WERI-Rb-1 (cell line): ENCODE data around the gene NPIPB2.
"Not testable (repeated sequence)": the region's sequence is repeated elsewhere in the genome, so short reads cannot be mapped to it uniquely, and the experiment has no call there.

Source experiments
- DNase-seq: peaks from one replicate; pipeline ENCODE4 v3.0.0-alpha.2; 2020
- H3K27ac ChIP-seq: fragments of 250-450 bp; sonication (Bioruptor Pico); 2 replicates; pipeline ENCODE4 v1.5.1; 2020; ENCODE audit warnings: mild to moderate bottlenecking, moderate library complexity
- H3K27me3 ChIP-seq: fragments of 250-450 bp; sonication (Bioruptor Pico); 2 replicates; pipeline ENCODE4 v1.5.1; 2021; ENCODE audit warnings: mild to moderate bottlenecking, low read depth, moderate library complexity; ENCODE audit not compliant: insufficient read depth, severe bottlenecking
- H3K36me3 ChIP-seq: fragments of 250-450 bp; sonication (Bioruptor Pico); 2 replicates; pipeline ENCODE4 v1.5.1; 2020; ENCODE audit warnings: mild to moderate bottlenecking, moderate library complexity
- H3K4me3 ChIP-seq: 2 replicates; pipeline ENCODE4 v1.5.1; 2011; ENCODE audit warnings: low read depth, mild to moderate bottlenecking, control low read depth, low read length
- H3K9me3 ChIP-seq: fragments of 250-450 bp; sonication (Bioruptor Pico); 2 replicates; pipeline ENCODE4 v1.5.1; 2021; ENCODE audit warnings: mild to moderate bottlenecking, moderate library complexity; ENCODE audit not compliant: severe bottlenecking
- TF ChIP-seq, protein P1 (sequence below): IDR thresholded peaks from 2 replicates; pipeline ENCODE4 v1.5.1; 2011; ENCODE audit warnings: low read depth, mild to moderate bottlenecking, control low read depth, inconsistent platforms, low read length

The NPIPB2 gene

DNA sequence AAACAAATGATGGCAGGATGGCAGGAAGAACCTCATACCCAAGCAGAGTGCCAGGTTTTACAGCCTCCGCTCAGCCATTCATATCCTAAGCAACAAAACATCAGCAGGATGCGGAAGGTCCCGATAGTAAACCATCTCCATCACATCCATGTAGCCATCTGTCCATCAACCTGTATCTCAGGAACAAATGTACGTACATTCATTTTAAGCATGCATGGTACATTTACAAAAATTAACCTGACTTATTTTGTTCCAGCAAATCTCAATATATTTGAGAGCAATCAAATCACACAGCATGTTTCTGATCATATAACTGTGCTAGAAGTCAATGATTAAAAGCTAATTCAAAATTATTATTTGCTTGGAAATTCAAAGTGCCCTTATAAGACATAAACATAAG, at the start of gene NPIPB2:
TSS of gene NPIPB2 (minus strand) at position 101 of the 400 bp plus-strand sequence. CDS start at position 101, 0 bp downstream.
- not testable (repeated sequence) for DNase-seq, H3K27me3 ChIP-seq, H3K27ac ChIP-seq, H3K36me3 ChIP-seq, H3K9me3 ChIP-seq, H3K4me3 ChIP-seq

DNA sequence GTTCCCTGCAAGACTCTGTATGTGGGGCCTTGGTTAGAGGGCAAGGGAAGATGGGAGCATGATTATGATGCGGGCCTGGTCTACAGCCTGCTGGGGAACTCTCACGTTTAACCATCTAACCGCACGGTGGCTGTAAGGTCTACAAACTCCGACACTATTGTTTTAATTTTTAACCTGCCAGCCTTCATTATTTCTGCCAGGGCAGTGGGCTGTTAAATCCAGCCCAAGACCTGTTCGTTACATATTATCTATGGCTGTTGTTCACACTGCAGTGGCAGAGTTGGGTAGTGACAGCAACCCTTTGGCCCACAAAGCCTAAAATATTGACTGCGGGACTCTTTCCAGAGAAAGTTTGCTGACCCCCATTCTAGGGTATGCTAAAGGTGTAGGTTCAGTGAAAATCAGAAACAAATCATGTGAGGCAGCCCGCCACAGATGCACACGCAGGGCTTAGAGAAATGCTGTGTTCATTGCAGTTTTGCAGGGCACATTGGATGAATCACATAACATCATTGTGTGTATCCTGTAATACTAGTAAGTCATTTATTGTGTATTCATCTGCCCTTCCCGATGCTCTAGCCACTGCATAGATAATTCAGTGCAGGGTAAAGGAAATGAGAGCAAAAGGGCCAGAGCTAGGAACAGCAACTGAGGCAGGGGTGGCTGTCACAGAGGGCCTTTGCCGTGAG, 49.0 kb upstream of the NPIPB2 start:
- H3K27ac ChIP-seq = no peak overlapping the region
- H3K36me3 ChIP-seq = no peaks in the 10 kb centered on the region
- no peak overlapping the region for H3K4me3 ChIP-seq
- TF ChIP-seq, protein P1, sequence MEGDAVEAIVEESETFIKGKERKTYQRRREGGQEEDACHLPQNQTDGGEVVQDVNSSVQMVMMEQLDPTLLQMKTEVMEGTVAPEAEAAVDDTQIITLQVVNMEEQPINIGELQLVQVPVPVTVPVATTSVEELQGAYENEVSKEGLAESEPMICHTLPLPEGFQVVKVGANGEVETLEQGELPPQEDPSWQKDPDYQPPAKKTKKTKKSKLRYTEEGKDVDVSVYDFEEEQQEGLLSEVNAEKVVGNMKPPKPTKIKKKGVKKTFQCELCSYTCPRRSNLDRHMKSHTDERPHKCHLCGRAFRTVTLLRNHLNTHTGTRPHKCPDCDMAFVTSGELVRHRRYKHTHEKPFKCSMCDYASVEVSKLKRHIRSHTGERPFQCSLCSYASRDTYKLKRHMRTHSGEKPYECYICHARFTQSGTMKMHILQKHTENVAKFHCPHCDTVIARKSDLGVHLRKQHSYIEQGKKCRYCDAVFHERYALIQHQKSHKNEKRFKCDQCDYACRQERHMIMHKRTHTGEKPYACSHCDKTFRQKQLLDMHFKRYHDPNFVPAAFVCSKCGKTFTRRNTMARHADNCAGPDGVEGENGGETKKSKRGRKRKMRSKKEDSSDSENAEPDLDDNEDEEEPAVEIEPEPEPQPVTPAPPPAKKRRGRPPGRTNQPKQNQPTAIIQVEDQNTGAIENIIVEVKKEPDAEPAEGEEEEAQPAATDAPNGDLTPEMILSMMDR = no peak
- H3K27me3 ChIP-seq = no peaks in the 10 kb centered on the region
- no peak for DNase-seq
- no peaks in the 10 kb centered on the region for H3K9me3 ChIP-seq

DNA sequence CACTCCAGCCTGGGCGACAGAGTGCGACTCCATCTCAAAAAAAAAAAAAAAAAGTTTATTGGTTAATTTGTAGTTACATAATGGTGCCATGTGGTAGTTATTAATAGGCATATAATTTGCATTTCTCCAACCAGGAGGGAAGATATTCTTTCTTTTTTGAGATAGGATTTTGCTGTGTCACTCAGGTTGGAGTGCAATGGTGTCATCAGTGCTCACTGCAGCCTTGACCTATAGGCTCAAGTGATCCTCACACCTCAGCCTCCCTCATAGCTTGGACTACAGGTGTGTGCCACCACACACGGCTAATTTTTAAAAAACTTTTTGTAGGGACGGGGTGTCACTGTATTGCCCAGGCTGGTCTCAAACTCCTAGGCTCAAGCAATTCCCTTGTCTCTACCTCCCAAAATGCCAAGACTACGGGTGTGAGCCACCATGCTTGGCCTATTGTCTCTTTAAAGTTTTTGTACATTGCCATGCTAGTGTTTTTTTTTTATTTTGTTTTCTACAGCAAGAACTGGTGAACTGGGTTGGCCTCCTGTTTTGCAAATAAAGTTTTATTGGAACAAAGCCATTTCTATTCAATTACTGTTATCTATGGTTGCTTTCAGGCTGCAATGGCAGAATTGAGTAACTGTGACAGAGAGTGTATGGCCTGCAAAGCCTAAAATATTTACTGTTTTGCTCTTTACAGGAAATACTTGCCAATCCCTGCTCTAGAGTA, 46.6 kb upstream of the NPIPB2 start:
- TF ChIP-seq, protein P1 = no peak

DNA sequence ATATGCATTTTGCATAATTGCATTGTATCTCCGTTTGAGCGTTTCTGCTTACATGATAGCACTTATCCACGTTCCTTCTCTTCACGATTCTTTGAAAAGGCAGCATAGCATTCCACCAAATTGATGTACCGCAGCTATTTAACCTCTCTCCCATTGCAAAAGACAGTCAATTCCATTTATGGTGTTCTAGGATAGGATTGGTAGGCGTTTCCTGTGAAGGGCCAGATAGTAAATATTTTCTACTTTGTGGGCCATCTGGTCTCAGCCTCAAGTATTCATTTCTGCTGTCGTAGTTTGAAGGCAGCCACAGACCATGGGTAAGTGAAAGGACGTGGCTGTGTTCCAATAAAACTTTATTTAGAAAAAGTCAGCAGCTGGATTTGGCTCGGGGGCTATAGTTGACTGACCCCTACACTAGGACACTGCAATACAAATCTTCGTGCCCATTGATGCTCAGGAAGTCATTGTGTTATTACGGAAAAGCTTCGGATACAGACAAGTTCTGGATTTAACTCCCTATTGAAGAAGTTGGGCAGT, 44.7 kb upstream of the NPIPB2 start:
- Histone ChIP-seq H3K27ac (no peak overlapping the region), H3K27me3 (no peaks in the 10 kb centered on the region), H3K36me3 (no peaks in the 10 kb centered on the region), H3K4me3 (no peak overlapping the region), H3K9me3 (no peaks in the 10 kb centered on the region)
- DNase-seq = no peak
- TF ChIP-seq, protein P1 = no peak

More for the DNA sequence above, 46.6 kb upstream of the NPIPB2 start:
- peak overlapping the region; percentile 46; the same call in 1 of the 2 replicates for H3K27ac ChIP-seq
- no peaks in the 10 kb centered on the region for H3K27me3 ChIP-seq
- H3K9me3 ChIP-seq = no peaks in the 10 kb centered on the region
- H3K36me3 ChIP-seq = no peaks in the 10 kb centered on the region
- no peak for DNase-seq
- H3K4me3 ChIP-seq = no peak overlapping the region

DNA sequence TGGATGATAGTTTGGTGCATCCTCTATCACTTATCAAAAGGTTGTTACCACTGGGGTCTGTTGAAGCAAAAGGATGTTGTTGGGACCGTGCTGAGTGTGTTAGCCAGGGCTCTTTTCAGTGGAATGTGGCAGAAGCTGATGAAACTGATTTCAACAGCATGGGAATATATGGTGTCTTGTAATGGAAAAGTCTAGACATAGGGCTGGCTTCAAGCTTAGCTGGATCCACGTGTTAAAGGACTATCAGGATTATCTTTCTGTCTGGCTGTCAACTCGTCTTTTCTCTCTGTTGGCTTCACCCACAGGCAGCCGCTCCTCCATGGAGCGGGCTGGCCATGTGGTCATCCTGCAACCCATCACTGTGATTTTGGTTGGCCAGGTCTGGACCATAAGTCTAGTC, 43.4 kb upstream of the NPIPB2 start:
- Histone ChIP-seq H3K9me3 (no peaks in the 10 kb centered on the region), H3K27ac (no peak overlapping the region), H3K4me3 (no peak overlapping the region), H3K36me3 (no peaks in the 10 kb centered on the region), H3K27me3 (no peaks in the 10 kb centered on the region)
- TF ChIP-seq, protein P1 = no peak
- DNase-seq = no peak

DNA sequence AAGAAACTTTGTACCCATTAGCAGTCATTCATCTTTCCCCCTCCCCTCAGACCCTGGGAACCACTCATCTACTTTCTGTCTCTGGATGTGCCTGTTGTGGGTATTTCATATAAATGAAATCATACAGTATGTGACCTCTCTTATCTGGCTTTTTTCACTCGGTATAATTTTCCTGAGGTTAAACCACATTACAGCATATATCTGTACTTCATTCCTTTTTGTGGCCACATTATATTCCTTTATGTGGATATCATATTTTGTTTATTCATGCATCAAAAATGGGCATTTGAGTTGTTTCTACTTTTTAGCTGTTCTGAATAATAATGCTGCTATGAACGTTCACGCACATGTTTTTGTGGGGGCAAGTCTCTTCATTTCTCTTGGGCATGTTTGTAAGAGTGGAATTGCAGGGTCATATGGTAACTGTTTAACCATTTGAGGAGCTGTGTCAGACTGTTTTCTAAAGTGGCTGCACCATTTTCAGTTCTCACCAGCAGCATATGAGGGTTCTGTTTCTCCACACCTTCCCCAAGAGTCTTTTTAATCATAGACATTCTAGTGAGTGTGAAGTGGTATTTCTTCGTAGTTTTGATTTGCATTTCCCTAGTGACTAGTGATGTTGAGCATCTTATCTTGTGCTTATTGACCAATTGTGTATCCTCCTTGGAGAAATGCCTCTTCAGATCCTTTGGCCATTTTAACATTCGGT, 38.4 kb upstream of the NPIPB2 start:
- no peaks in the 10 kb centered on the region for H3K27me3 ChIP-seq
- H3K27ac ChIP-seq = no peak overlapping the region
- no peaks in the 10 kb centered on the region for H3K36me3 ChIP-seq
- H3K9me3 ChIP-seq = no peaks in the 10 kb centered on the region
- TF ChIP-seq, protein P1 = no peak
- no peak overlapping the region for H3K4me3 ChIP-seq
- no peak for DNase-seq
